ENCODE measurements around the gene KIRREL2. TPM values are rescaled to one million over a fixed set of nuclear protein-coding genes. Genes with fewer than 3 reads are reported as not detected.

Gene KIRREL2
- total and polyA plus RNA-seq, 2 donors (not counting 1 experiment from before 2014, with no cell fraction given) = not detected

- Histone ChIP-seq H3K36me3 (replicated peaks in 1 of 2; ENCODE audit: control extremely low read depth in 1 of 2, control insufficient read depth in 1 of 2, extremely low read depth in 1 of 2, insufficient read depth in 2 of 2, low read length in 1 of 2) (peaks cover 0 to 3% of the 10 kb centered on the region in 2 experiments), H3K4me3 (ENCODE audit: control extremely low read depth in 1 of 5, extremely low read depth in 1 of 5, insufficient read depth in 1 of 5, low read depth in 2 of 5, low read length in 4 of 5) (peak overlapping the region in 4 of 5 experiments; percentile 43 to 55 (median 46)), H3K9ac (ENCODE audit: low read length) (peak overlapping the region; percentile 50), H3K9me3 (ENCODE audit: control extremely low read depth in 1 of 3, control insufficient read depth in 2 of 3, insufficient read depth in 1 of 3, low read length in 2 of 3) (peaks cover 0 to 3% (median 0%) of the 10 kb centered on the region in 3 donors), H3K4me2 (replicated peaks; ENCODE audit: low read depth, low read length, poor library complexity, severe bottlenecking) (peak overlapping the region; percentile 79), H4K20me1 (ENCODE audit: control insufficient read depth, insufficient read depth, low read length, poor library complexity, severe bottlenecking) (peaks cover 9% of the 10 kb centered on the region), H3K27me3 (replicated peaks in 1 of 4; ENCODE audit: control extremely low read depth in 1 of 4, control insufficient read depth in 3 of 4, insufficient read depth in 4 of 4, low read length in 3 of 4) (no peaks in the 10 kb centered on the region), H3K79me2 (ENCODE audit: control insufficient read depth, insufficient read depth, low read length) (peaks cover 9% of the 10 kb centered on the region), H3K27ac (ENCODE audit: low read length in 2 of 2) (peak overlapping the region; percentile 100), H3K4me1 (ENCODE audit: control insufficient read depth in 2 of 2, insufficient read depth in 2 of 2, low read length in 2 of 2) (peaks cover 47 to 62% of the 10 kb centered on the region in 2 donors), H2AFZ (ENCODE audit: insufficient read depth, low read depth, low read length, poor library complexity, severe bottlenecking) (no peak overlapping the region)
- ChIA-PET POLR2A (interaction anchor here (0.6 to 1.4 kb wide), 4 partner anchors 9 to 687 kb away, joined by 3 to 5 read pairs (median 4); no protein-coding TSS in a partner anchor), CTCF (interaction anchor here (0.6 to 1.4 kb wide), 4 partner anchors 21 to 158 kb away, joined by 3 read pairs; partner anchors contain the start of genes PSENEN and U2AF1L4)
- H3K27ac Mint-ChIP-seq = peak overlapping the region; percentile 99
- WGBS (ENCODE audit: insufficient coverage) = under 1% methylated on average over 23 of the region's 24 CpGs
- intact Hi-C loops (cut with micrococcal nuclease) = loop anchor here (2.0 to 10.0 kb wide), 3 partner anchors 155 to 189 kb away; partner anchors contain the start of genes KMT2B, PSENEN and U2AF1L4
- H3K4me3 Mint-ChIP-seq = peak overlapping the region; percentile 86
- ATAC-seq (ENCODE audit: low read depth) (peak; percentile 50), DNase-seq (peak; percentile 98)
- no peaks in the 10 kb centered on the region for H3K9me3 Mint-ChIP-seq (ENCODE audit: insufficient read depth)
- H3K4me1 Mint-ChIP-seq = peaks cover 67% of the 10 kb centered on the region
- TF ChIP-seq CTCF (IDR thresholded peaks at IDR 0.05) (no peak), EZH2 (IDR thresholded peaks at IDR 0.05; ENCODE audit: borderline replicate concordance, insufficient read depth, low read depth, low read length, poor library complexity, severe bottlenecking) (no peak)
- no peaks in the 10 kb centered on the region for H3K27me3 Mint-ChIP-seq
Measured at GRCh38 chr19:35903550-35904179, 47.0 kb downstream of the KIRREL2 start.

Data from B cell (primary cell).